ENCODE results near the gene CERCAM. TPM values are rescaled to one million over a fixed set of nuclear protein-coding genes. Genes with fewer than 3 reads are reported as not detected.
A peak's percentile ranks its signal among the peaks of the same experiment; 100 is the strongest.
"Not testable (repeated sequence)": the region's sequence is repeated elsewhere in the genome, so short reads cannot be mapped to it uniquely, and the experiment has no call there.

CERCAM gene
- total RNA-seq, 2 donors from 2014 or later = 2.9 to 9.2 TPM

DNA sequence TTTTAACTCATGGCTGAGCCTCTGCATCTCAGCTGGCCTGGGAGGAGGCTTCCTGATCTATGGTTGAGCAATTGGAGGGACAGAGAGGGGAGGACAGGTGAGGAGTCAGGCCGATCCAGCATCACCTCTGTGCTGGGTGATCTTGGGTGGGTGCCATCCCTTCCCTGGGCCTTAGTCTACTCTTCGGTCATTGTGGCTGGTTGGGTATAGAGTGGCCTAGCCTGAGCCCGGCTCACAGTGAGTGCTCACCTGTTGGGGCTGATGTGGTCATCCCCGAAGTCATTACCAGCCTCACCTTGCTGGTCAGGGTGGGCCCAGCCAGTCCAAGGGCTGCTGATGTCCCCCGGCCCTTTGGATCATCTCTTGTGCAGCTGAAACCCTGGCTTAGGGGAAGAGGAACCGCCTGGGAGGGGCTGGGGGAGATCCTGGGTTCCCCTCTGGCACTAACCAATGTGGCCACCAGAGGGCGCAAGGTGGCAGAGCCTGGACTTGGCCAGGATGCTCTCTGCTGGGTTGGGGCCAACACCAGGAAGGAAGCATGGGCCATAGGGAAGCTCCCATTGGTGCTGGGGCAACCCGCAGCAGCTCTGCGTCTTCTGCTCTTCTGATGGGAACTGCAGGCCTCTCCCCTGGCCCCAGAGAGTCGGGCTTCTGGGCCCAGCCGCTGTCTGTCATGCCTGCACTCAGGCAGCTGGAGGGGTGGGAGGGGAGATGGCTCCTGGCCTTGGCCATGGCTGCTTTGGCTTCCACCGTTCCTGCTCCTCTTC lies 17.9 kb downstream of the CERCAM start:
- ATAC-seq = peak; percentile 99
- intact Hi-C loops (cut with DNase I, micrococcal nuclease) = no loop called here
- peak; percentile 80 to 92 for DNase-seq

- ATAC-seq (no peak), DNase-seq (no peak)
- intact Hi-C loops (cut with DNase I, micrococcal nuclease) = no loop called here
Measured at GRCh38 chr9:128439273-128439672, 18.6 kb downstream of the CERCAM start.

- intact Hi-C loops (cut with DNase I, micrococcal nuclease) = no loop called here
- ATAC-seq (no peak), DNase-seq (no peak)
Measured at GRCh38 chr9:128442150-128442549, 21.5 kb downstream of the CERCAM start.

DNA sequence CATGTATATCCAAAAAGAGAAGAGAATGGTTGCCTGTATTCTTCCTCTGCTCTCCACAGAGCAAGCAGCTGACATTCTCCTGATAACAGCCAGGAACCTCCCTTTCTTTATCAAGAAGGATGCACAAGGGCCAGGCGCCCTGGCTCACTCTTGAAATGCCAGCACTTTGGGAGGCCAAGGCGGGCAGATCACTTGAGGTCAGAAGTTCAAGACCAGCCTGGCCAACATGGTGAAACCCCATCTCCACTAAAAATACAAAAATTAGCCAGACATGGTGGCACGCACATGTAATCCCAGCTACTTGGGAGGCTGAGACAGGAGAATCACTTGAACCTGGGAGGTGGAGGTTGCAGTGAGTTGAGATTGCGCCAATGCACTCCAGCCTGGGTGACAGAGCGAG lies 25.8 kb downstream of the CERCAM start:
- ATAC-seq, DNase-seq: not testable (repeated sequence)

DNA sequence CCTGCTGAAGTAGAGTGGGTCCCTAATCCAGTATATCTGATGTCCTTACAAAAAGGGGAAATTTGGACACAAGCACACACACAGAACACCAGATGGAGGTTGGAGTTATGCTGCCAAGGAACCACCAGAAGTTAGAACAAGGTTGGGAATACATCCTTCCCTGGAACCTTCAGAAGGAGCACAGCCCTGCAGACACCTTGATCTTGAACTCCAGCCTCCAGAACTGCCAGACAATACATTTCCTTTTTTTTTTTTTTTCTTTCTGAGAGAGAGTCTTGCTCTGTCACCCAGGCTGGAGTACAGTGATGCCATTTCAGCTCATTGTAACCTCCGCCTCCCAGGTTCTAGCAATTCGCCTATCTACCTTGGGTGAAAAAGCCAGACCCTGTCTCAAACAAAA lies 28.1 kb downstream of the CERCAM start:
- no peak for DNase-seq
- intact Hi-C loops (cut with DNase I, micrococcal nuclease) = no loop called here
- no peak for ATAC-seq

More for the DNA sequence above, 25.8 kb downstream of the CERCAM start:
- intact Hi-C loops (cut with DNase I, micrococcal nuclease) = not testable (repeated sequence)

GRCh38 chr9:128454991-128455390 lies 34.3 kb downstream of the CERCAM start:
- ATAC-seq = no peak
- peak in 1 of 2 donors; percentile 18 for DNase-seq
- intact Hi-C loops (cut with DNase I, micrococcal nuclease) = no loop called here

GRCh38 chr9:128455849-128456612 lies 35.4 kb downstream of the CERCAM start, which contains the start of gene ODF2:
Gene ODF2, plus strand, starts transcription at chr9:128456006. Its CDS starts 86 bp downstream, at chr9:128456092.
- intact Hi-C loops (cut with DNase I, micrococcal nuclease) = no loop called here
- DNase-seq = peak; percentile 98 to 99
- ATAC-seq = peak; percentile 98

DNA sequence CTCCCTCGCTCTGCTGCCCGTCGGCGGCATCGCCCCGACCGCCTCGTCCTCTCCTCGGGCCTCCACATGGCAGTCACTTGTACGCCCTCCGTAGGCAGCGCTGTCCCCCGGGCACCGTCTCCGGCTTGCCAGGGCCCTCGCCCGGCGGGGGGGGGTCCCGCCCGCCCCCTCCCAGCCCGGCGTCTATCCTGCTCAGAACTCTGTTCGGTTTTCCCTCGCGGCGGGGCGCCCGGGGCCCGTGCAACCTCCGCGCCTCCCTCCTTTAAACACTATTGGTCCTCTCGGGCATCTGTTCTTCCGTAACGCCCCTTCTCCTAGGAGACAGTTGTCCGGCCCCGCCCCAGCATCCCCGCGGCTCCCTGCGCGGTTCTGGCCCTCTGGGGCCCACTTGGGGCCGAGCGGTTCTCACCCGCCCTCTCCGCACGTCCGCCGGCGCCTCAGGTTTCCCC lies 36.0 kb downstream of the CERCAM start:
- intact Hi-C loops (cut with DNase I, micrococcal nuclease) = no loop called here
- DNase-seq (peak; percentile 72), ATAC-seq (peak; percentile 78)

GRCh38 chr9:128457207-128457606 lies 36.5 kb downstream of the CERCAM start:
- DNase-seq (no peak), ATAC-seq (no peak)
- intact Hi-C loops (cut with DNase I, micrococcal nuclease) = no loop called here

DNA sequence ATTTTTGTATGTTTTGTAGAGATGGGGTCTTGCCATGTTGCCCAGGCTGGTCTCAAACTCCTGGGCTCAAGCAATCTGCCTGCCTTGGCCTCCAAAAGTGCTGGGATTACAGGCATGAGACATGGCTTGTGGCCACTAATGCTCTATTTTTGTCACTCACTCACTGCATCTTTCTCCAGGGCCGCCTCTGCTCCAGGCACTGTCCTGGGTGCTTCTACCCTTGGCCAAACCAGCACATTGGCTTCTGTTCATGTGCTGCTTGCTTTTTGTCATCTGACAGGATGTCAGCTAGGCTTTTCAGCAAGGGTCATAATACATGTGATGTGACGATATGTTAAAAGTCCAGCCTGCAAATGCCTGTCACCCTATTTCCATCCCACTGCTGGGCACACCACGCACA lies 38.4 kb downstream of the CERCAM start:
- DNase-seq = no peak
- ATAC-seq = no peak
- intact Hi-C loops (cut with DNase I, micrococcal nuclease) = no loop called here

GRCh38 chr9:128469070-128469469 lies 48.4 kb downstream of the CERCAM start:
- no peak for ATAC-seq
- no peak for DNase-seq
- intact Hi-C loops (cut with DNase I, micrococcal nuclease) = no loop called here

DNA sequence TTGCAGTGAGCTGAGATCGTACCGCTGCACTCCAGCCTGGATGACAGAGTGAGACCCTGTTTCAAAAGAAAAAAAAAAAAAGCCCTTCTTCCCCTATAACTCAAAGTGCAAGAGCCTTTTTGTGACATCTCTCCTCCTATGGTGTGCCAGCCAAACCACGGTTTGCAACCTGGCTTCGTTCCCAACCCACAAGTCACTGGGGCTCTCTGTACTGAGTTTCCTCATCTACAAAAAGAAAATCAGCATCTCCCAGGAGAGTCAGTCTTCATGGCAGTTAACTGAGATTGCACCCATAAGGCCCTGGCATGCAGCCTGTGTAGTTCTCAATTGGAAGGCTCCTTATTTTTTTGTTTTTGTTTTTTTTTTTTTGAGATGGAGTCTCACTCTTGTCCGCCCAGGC lies 49.9 kb downstream of the CERCAM start:
- intact Hi-C loops (cut with DNase I, micrococcal nuclease) = no loop called here
- DNase-seq (no peak), ATAC-seq (no peak)

DNA sequence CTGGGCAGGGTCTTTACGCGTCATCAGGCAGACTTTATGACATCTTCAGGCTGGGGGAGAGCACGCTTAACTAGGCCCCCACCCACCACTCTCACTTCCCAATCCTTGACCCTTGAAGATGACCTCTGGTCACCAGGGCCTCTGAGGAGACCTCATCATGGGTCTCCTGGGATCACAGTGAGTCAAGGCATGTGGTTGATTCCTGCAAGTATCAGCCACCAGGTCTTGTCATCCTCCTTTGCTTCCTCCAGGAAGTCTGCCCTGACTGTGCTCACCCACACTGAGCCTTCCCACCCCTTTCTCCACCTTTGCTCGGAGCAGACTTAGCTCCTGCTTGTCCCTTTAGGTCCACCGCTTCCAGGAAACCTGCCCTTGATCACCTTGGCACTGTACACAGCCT lies 52.4 kb downstream of the CERCAM start:
- ATAC-seq (no peak), DNase-seq (no peak)
- intact Hi-C loops (cut with DNase I, micrococcal nuclease) = no loop called here

DNA sequence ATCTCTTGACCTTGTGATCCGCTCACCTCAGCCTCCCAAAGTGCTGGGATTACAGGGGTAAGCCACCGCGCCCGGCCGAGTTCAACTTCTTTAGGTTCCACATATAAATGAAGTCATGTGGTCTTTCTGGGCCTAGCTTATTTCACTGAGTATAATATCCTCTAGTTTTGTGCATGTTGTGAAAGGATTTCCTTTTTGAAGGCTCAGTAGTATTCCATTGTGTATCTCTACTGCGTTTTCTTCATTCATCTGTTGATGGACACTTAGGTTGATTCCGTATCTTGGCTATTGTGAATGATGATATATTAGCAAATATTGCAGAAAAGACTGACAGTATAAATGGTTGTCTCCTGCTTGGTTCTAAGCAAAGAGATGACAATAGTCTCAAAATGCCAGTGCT lies 55.2 kb downstream of the CERCAM start:
- DNase-seq (no peak), ATAC-seq (no peak)
- intact Hi-C loops (cut with DNase I, micrococcal nuclease) = no loop called here

GRCh38 chr9:128479262-128479661 lies 58.6 kb downstream of the CERCAM start:
- intact Hi-C loops (cut with DNase I, micrococcal nuclease) = no loop called here
- DNase-seq (no peak), ATAC-seq (no peak)

GRCh38 chr9:128481561-128481960 lies 60.9 kb downstream of the CERCAM start:
- no peak for ATAC-seq
- intact Hi-C loops (cut with DNase I, micrococcal nuclease) = no loop called here

GRCh38 chr9:128482186-128482585 lies 61.5 kb downstream of the CERCAM start:
- DNase-seq = no peak
- no peak for ATAC-seq
- intact Hi-C loops (cut with DNase I, micrococcal nuclease) = no loop called here

More at GRCh38 chr9:128481561-128481960, 60.9 kb downstream of the CERCAM start:
- no peak for DNase-seq

- ATAC-seq = no peak
- intact Hi-C loops (cut with DNase I, micrococcal nuclease) = no loop called here
- DNase-seq = no peak
Measured at GRCh38 chr9:128484686-128485413, 64.2 kb downstream of the CERCAM start.

GRCh38 chr9:128485414-128485855 lies 64.8 kb downstream of the CERCAM start:
- ATAC-seq (no peak), DNase-seq (no peak)
- intact Hi-C loops (cut with DNase I, micrococcal nuclease) = no loop called here
